ENCODE measurements around the gene GPR18. TPM values are rescaled to one million over a fixed set of nuclear protein-coding genes. Genes with fewer than 3 reads are reported as not detected.

Gene GPR18
- total RNA-seq, 1 donor from 2014 or later: 8.4 TPM

GRCh38 chr13:99299256-99299919 is 41.2 kb upstream of the GPR18 start:
- Mint-ChIP-seq H3K9me3 (no peaks in the 10 kb centered on the region), H3K27me3 (ENCODE audit: low read depth) (no peaks in the 10 kb centered on the region), H3K27ac (peak overlapping the region; percentile 84), H3K4me3 (ENCODE audit: low read depth) (peak overlapping the region; percentile 72), H3K4me1 (ENCODE audit: low read depth) (peaks cover 78% of the 10 kb centered on the region), H3K36me3 (ENCODE audit: low read depth) (peaks cover 84% of the 10 kb centered on the region)
- DNase-seq (ENCODE audit: low spot score): no peak
- intact Hi-C loops (cut with micrococcal nuclease): loop anchor here (2.0 to 5.0 kb wide), 3 partner anchors 17 to 203 kb away; partner anchors contain the start of gene TM9SF2

GRCh38 chr13:99298056-99298455 is 39.9 kb upstream of the GPR18 start:
- H3K9me3 Mint-ChIP-seq: no peaks in the 10 kb centered on the region
- no peak for DNase-seq (ENCODE audit: low spot score)
- intact Hi-C loops (cut with micrococcal nuclease): loop anchor here (2.0 to 5.0 kb wide), 3 partner anchors 15 to 204 kb away; partner anchors contain the start of gene TM9SF2
- peak overlapping the region; percentile 79 for H3K4me3 Mint-ChIP-seq (ENCODE audit: low read depth)
- H3K27me3 Mint-ChIP-seq (ENCODE audit: low read depth): no peaks in the 10 kb centered on the region
- peaks cover 84% of the 10 kb centered on the region for H3K36me3 Mint-ChIP-seq (ENCODE audit: low read depth)
- peaks cover 78% of the 10 kb centered on the region for H3K4me1 Mint-ChIP-seq (ENCODE audit: low read depth)
- peak overlapping the region; percentile 87 for H3K27ac Mint-ChIP-seq

- Mint-ChIP-seq H3K4me1 (ENCODE audit: low read depth) (peaks cover 76% of the 10 kb centered on the region), H3K4me3 (ENCODE audit: low read depth) (peak overlapping the region; percentile 79), H3K9me3 (no peaks in the 10 kb centered on the region), H3K27me3 (ENCODE audit: low read depth) (no peaks in the 10 kb centered on the region), H3K27ac (peak overlapping the region; percentile 87), H3K36me3 (ENCODE audit: low read depth) (peaks cover 84% of the 10 kb centered on the region)
- no peak for DNase-seq (ENCODE audit: low spot score)
- intact Hi-C loops (cut with micrococcal nuclease): loop anchor here (1.0 to 5.0 kb wide), 4 partner anchors 10 to 205 kb away; partner anchors contain the start of genes GPR183 and TM9SF2
Measured at GRCh38 chr13:99297331-99297730, 39.2 kb upstream of the GPR18 start.

GRCh38 chr13:99296398-99296797 is 38.2 kb upstream of the GPR18 start:
- no peak for DNase-seq (ENCODE audit: low spot score)
- H3K9me3 Mint-ChIP-seq: no peaks in the 10 kb centered on the region
- H3K4me1 Mint-ChIP-seq (ENCODE audit: low read depth): peaks cover 74% of the 10 kb centered on the region
- H3K27ac Mint-ChIP-seq: peak overlapping the region; percentile 87
- peaks cover 87% of the 10 kb centered on the region for H3K36me3 Mint-ChIP-seq (ENCODE audit: low read depth)
- H3K27me3 Mint-ChIP-seq (ENCODE audit: low read depth): no peaks in the 10 kb centered on the region
- peak overlapping the region; percentile 73 for H3K4me3 Mint-ChIP-seq (ENCODE audit: low read depth)
- intact Hi-C loops (cut with micrococcal nuclease): loop anchor here (1.0 to 5.0 kb wide), 6 partner anchors 8 to 206 kb away; partner anchors contain the start of gene TM9SF2

GRCh38 chr13:99295488-99296252 is 37.5 kb upstream of the GPR18 start:
- Mint-ChIP-seq H3K4me1 (ENCODE audit: low read depth) (peaks cover 76% of the 10 kb centered on the region), H3K27me3 (ENCODE audit: low read depth) (no peaks in the 10 kb centered on the region), H3K36me3 (ENCODE audit: low read depth) (peaks cover 89% of the 10 kb centered on the region), H3K4me3 (ENCODE audit: low read depth) (peak overlapping the region; percentile 72), H3K27ac (peak overlapping the region; percentile 89), H3K9me3 (no peaks in the 10 kb centered on the region)
- intact Hi-C loops (cut with micrococcal nuclease): loop anchor here (1.0 to 5.0 kb wide), 6 partner anchors 7 to 207 kb away; partner anchors contain the start of gene TM9SF2
- DNase-seq (ENCODE audit: low spot score): no peak

GRCh38 chr13:99294958-99295357 is 36.8 kb upstream of the GPR18 start:
- Mint-ChIP-seq H3K4me3 (ENCODE audit: low read depth) (peak overlapping the region; percentile 72), H3K27me3 (ENCODE audit: low read depth) (no peaks in the 10 kb centered on the region), H3K4me1 (ENCODE audit: low read depth) (peaks cover 76% of the 10 kb centered on the region), H3K27ac (peak overlapping the region; percentile 89), H3K36me3 (ENCODE audit: low read depth) (peaks cover 89% of the 10 kb centered on the region), H3K9me3 (no peaks in the 10 kb centered on the region)
- intact Hi-C loops (cut with micrococcal nuclease): loop anchor here (5.0 kb wide), 1 partner anchor 207 kb away; the partner anchor contains the start of gene TM9SF2
- DNase-seq (ENCODE audit: low spot score): no peak

GRCh38 chr13:99294198-99294597 is 36.0 kb upstream of the GPR18 start:
- no peak for DNase-seq (ENCODE audit: low spot score)
- H3K36me3 Mint-ChIP-seq (ENCODE audit: low read depth): peaks cover 87% of the 10 kb centered on the region
- H3K27ac Mint-ChIP-seq: peak overlapping the region; percentile 31
- H3K9me3 Mint-ChIP-seq: no peaks in the 10 kb centered on the region
- H3K27me3 Mint-ChIP-seq (ENCODE audit: low read depth): no peaks in the 10 kb centered on the region
- peaks cover 78% of the 10 kb centered on the region for H3K4me1 Mint-ChIP-seq (ENCODE audit: low read depth)
- H3K4me3 Mint-ChIP-seq (ENCODE audit: low read depth): no peak overlapping the region
- intact Hi-C loops (cut with micrococcal nuclease): no loop called here

- Mint-ChIP-seq H3K27me3 (ENCODE audit: low read depth) (no peaks in the 10 kb centered on the region), H3K27ac (peak overlapping the region; percentile 35), H3K36me3 (ENCODE audit: low read depth) (peaks cover 88% of the 10 kb centered on the region), H3K9me3 (no peaks in the 10 kb centered on the region), H3K4me1 (ENCODE audit: low read depth) (peaks cover 79% of the 10 kb centered on the region), H3K4me3 (ENCODE audit: low read depth) (no peak overlapping the region)
- intact Hi-C loops (cut with micrococcal nuclease): no loop called here
- no peak for DNase-seq (ENCODE audit: low spot score)
Measured at GRCh38 chr13:99293178-99293577, 35.0 kb upstream of the GPR18 start.

- no peak for DNase-seq (ENCODE audit: low spot score)
- Mint-ChIP-seq H3K4me1 (ENCODE audit: low read depth) (peaks cover 83% of the 10 kb centered on the region), H3K27ac (peak overlapping the region; percentile 80), H3K9me3 (no peaks in the 10 kb centered on the region), H3K4me3 (ENCODE audit: low read depth) (peak overlapping the region; percentile 9), H3K27me3 (ENCODE audit: low read depth) (no peaks in the 10 kb centered on the region), H3K36me3 (ENCODE audit: low read depth) (peaks cover 75% of the 10 kb centered on the region)
- intact Hi-C loops (cut with micrococcal nuclease): no loop called here
Measured at GRCh38 chr13:99290894-99291293, 32.7 kb upstream of the GPR18 start.

- H3K4me3 Mint-ChIP-seq (ENCODE audit: low read depth): no peak overlapping the region
Measured at GRCh38 chr13:99289674-99290337, 31.6 kb upstream of the GPR18 start.

GRCh38 chr13:99289271-99289670 is 31.1 kb upstream of the GPR18 start:
- DNase-seq (ENCODE audit: low spot score): no peak
- Mint-ChIP-seq H3K9me3 (no peaks in the 10 kb centered on the region), H3K4me1 (ENCODE audit: low read depth) (peaks cover 84% of the 10 kb centered on the region), H3K27me3 (ENCODE audit: low read depth) (no peaks in the 10 kb centered on the region), H3K27ac (peak overlapping the region; percentile 80), H3K4me3 (ENCODE audit: low read depth) (no peak overlapping the region), H3K36me3 (ENCODE audit: low read depth) (peaks cover 72% of the 10 kb centered on the region)
- intact Hi-C loops (cut with micrococcal nuclease): loop anchor here (2.0 to 5.0 kb wide), 3 partner anchors 14 to 208 kb away; no protein-coding TSS in a partner anchor

More at GRCh38 chr13:99289674-99290337, 31.6 kb upstream of the GPR18 start:
- Mint-ChIP-seq H3K27ac (peak overlapping the region; percentile 80), H3K27me3 (ENCODE audit: low read depth) (no peaks in the 10 kb centered on the region), H3K4me1 (ENCODE audit: low read depth) (peaks cover 81% of the 10 kb centered on the region), H3K36me3 (ENCODE audit: low read depth) (peaks cover 70% of the 10 kb centered on the region), H3K9me3 (no peaks in the 10 kb centered on the region)
- DNase-seq (ENCODE audit: low spot score): no peak
- intact Hi-C loops (cut with micrococcal nuclease): loop anchor here (2.0 to 5.0 kb wide), 3 partner anchors 15 to 207 kb away; no protein-coding TSS in a partner anchor

- no peaks in the 10 kb centered on the region for H3K27me3 Mint-ChIP-seq (ENCODE audit: low read depth)
- peaks cover 60% of the 10 kb centered on the region for H3K36me3 Mint-ChIP-seq (ENCODE audit: low read depth)
- peak; percentile 38 for DNase-seq (ENCODE audit: low spot score)
- H3K27ac Mint-ChIP-seq: peak overlapping the region; percentile 80
- intact Hi-C loops (cut with micrococcal nuclease): loop anchor here (1.0 to 5.0 kb wide), 6 partner anchors 8 to 209 kb away; no protein-coding TSS in a partner anchor
- peaks cover 75% of the 10 kb centered on the region for H3K4me1 Mint-ChIP-seq (ENCODE audit: low read depth)
- H3K9me3 Mint-ChIP-seq: no peaks in the 10 kb centered on the region
- H3K4me3 Mint-ChIP-seq (ENCODE audit: low read depth): peak overlapping the region; percentile 3
Measured at GRCh38 chr13:99288089-99288488, 29.9 kb upstream of the GPR18 start.

Measured in activated T-helper 2 cell treated with anti-CD3 and anti-CD28 coated beads, Interferon-gamma antibody, Interleukin-2, Interleukin-4, amounts not matched to agents 10 μg/mL and 5 μg/mL and 100 μg/mL, durations not matched to agents 14 hours and 24 hours and 36 hours (primary cell).